Uterus (tissue), 2 donors: Measurements from ENCODE around the gene STX12.
"Not testable (repeated sequence)": the region's sequence is repeated elsewhere in the genome, so short reads cannot be mapped to it uniquely, and the experiment has no call there.

Source experiments
- CTCF ChIP-seq, 4 experiments: fragments of 200-600 bp in 2 of 4; fragments of 450-650 bp in 2 of 4; sonication (generic) in 2 of 4; IDR thresholded peaks; one replicate each; pipeline ENCODE4 v1.5.1; 2016 to 2019; ENCODE audit warnings: antibody characterized with exemption in 4 of 4, mild to moderate bottlenecking in 2 of 4, moderate library complexity in 1 of 4
- POLR2A ChIP-seq, 2 donors: fragments of 450-650 bp; IDR thresholded peaks; one replicate each; pipeline ENCODE4 v1.6.1; 2016; ENCODE audit warnings: antibody characterized with exemption in 2 of 2, mild to moderate bottlenecking in 1 of 2, moderate library complexity in 1 of 2

GRCh38 chr1:27776276-27776675, 3.3 kb downstream of the STX12 start:
- TF ChIP-seq CTCF, POLR2A (IDR thresholded peaks at IDR 0.05): not testable (repeated sequence)
